Measurements from ENCODE around the gene LILRA1.
A peak's percentile ranks its signal among the peaks of the same experiment; 100 is the strongest.
"Not testable (repeated sequence)": the region's sequence is repeated elsewhere in the genome, so short reads cannot be mapped to it uniquely, and the experiment has no call there.

LILRA1 gene

DNA sequence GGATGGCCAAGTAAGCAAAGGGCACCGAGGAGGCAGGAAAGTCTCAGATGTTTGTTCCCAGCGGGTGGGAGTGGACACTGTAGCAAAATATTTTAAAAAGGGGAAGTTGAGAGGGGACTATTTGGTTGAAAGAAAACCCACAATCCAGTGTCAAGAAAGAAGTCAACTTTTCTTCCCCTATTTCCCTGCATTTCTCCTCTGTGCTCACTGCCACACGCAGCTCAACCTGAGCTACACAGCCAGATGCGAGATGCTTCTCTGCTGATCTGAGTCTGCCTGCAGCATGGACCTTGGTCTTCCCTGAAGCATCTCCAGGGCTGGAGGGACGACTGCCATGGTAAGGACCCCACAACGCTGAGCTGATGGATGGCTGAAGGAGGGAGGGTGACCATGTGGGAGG lies at the start of gene LILRA1:
Gene LILRA1 (plus strand): TSS at position 188 of the 400 bp plus-strand sequence. CDS start 613 bp downstream, outside the sequence.
- DNase-seq (ENCODE audit: low spot score) = not testable (repeated sequence)

DNA sequence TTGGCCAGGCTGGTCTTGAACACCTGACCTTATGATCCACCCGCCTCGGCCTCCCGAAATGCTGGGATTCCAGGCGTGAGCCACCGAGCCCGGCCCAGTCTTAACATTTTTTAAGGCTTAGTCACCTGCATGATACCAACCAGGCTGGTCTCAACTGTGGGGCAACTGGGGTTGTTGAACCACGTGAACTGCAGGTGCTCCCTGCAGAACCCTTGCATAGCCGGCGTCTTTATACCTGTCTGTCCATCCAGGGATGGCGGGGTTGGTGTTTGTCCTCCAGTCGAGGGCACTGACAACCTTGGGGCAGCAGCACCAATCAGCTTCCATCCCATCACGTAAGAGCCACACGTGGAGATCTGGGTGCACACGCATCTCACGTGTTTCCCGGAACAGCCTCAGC lies 44.6 kb upstream of the LILRA1 start:
- no peak for DNase-seq (ENCODE audit: low spot score)

- DNase-seq (ENCODE audit: low spot score) = no peak
These were observed 44.2 kb upstream of the LILRA1 start for GRCh38 chr19:54549224-54549623.

DNA sequence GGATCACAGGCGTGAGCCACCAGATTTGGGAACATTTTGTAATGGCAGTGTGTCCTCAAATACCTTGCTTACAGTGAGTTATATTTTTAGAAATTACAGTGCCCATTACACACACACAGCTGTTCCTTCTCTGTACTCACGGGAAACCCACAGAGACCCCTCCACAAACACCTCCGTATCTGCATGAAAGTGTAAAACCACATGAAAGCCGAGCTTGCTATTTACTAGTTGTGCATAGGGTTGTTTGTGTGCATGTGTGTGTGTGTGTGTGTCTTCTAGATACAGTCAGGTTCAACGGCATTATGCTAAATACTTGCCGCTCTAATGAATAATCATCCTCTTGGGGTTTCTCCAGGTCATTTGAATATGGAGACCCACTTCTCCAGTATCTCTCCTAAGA lies 42.1 kb upstream of the LILRA1 start:
- no peak for DNase-seq (ENCODE audit: low spot score)

GRCh38 chr19:54551950-54552912 lies 41.2 kb upstream of the LILRA1 start:
- no peak for DNase-seq (ENCODE audit: low spot score)

- DNase-seq (ENCODE audit: low spot score) = no peak
These were observed 40.5 kb upstream of the LILRA1 start for GRCh38 chr19:54552913-54553310.

DNA sequence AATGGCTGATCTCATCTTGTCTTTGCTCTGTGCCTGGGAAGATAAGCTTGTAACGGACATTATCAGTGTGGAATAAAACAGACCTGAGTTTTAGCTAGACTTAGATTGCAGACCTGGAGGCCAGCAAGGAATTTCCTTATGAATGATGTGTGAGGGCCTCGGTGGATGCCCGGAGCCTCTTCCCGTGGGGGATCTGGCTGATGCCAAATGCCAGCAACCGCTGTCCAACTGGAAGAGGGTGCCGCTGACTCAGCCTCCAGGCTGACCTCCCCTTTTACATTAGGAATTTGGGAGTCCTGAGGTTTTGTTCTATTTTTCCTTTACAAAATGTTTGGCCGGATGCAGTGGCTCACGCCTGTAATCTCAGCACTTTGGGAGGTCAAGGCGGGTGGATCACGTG lies 39.4 kb upstream of the LILRA1 start:
- DNase-seq (ENCODE audit: low spot score) = no peak

- no peak for DNase-seq (ENCODE audit: low spot score)
These were observed 38.5 kb upstream of the LILRA1 start for GRCh38 chr19:54554896-54555295.

GRCh38 chr19:54556194-54556593 lies 37.2 kb upstream of the LILRA1 start:
- DNase-seq (ENCODE audit: low spot score) = no peak

DNA sequence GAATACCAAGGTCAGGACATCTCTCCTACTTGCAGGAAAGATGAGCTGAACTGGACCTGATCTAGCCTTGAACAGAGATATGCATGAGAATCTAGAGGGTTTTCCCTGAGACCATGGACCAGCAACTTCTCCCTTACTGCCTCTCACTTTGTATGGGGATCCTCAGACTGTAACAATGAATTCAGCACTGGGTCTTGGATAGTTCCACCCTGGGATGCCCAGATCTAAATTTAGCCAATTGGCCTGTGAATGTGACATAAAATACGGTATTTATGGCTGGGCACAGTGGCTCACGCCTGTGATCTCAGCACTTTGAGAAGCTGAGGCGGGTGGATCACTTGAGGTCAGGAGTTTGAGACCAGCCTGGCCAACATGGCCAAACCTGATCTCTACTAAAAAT lies 35.1 kb upstream of the LILRA1 start:
- peak; percentile 46 for DNase-seq (ENCODE audit: low spot score)

- peak; percentile 35 for DNase-seq (ENCODE audit: low spot score)
These were observed 32.5 kb upstream of the LILRA1 start for GRCh38 chr19:54560881-54561385.

DNA sequence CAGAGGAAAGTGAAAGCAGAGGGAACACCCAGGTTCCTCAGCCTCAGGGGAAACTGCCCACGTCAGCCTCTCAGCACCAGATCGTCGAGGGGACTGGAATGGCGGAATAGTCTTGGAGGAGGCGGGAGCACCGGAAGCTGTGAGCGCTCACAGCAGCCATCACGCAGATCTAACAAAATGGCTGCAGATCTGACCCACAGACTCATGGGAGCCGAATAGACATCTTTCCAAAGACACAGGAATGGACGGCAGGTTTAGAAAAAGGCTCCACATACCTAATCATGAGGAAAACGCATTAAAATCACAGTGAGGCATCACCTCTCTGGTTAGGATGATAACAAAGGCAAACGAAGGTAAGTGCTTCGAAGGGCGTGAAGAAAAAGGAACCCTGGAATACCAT lies 31.6 kb upstream of the LILRA1 start:
- no peak for DNase-seq (ENCODE audit: low spot score)

- DNase-seq (ENCODE audit: low spot score) = not testable (repeated sequence)
These were observed 30.2 kb upstream of the LILRA1 start for GRCh38 chr19:54563206-54563605.

- no peak for DNase-seq (ENCODE audit: low spot score)
These were observed 23.1 kb upstream of the LILRA1 start for GRCh38 chr19:54570316-54570715.

DNA sequence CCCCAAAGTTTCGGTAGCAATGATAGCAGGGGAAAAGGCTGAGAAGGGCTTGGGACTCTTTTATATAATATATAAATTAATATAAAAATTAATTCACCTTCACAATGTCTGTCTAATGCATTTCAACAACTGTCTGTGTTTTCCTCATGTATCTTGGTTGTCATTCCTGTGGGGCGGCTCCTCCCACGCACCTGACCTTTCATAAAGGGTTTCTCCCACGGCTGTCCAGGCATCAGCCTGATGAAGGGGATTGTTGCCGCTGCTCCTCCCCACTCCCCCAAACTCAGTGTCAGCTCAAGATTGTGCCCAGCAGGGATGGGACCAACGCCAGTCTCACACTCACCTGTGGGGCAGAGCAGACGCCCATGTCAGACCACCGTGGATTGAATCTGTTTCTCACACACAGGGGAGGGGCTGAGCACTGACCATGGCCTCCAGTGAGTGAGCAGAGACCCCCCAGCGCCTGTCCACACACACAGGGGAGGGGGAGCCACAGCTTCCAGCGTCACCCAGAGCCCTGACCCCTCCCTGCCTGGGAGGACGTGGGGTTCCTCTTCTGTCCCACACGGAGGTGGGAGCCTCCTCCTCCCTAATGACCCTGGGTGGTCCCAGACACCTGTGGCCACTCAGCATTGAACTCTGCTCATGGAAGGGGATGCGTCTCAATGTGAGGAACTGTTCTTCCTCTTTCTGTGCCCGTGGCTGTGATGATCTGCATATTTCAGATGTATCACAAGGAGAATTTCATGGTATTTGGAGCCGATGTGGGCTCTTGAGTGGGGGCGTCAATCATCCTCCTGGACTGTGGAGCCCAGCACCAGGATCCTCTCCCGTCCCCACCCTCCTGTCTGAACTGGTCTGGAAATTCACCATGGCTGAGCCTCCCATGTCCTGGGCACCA lies 21.5 kb upstream of the LILRA1 start:
- DNase-seq (ENCODE audit: low spot score) = not testable (repeated sequence)

GRCh38 chr19:54572696-54573311 lies 20.6 kb upstream of the LILRA1 start:
- no peak for DNase-seq (ENCODE audit: low spot score)

GRCh38 chr19:54573330-54573872 lies 20.0 kb upstream of the LILRA1 start, which contains the start of gene LILRA2:
Gene LILRA2, plus strand, starts transcription at chr19:54573790. Its CDS starts 89 bp downstream, at chr19:54573879.
- no peak for DNase-seq (ENCODE audit: low spot score)

DNA sequence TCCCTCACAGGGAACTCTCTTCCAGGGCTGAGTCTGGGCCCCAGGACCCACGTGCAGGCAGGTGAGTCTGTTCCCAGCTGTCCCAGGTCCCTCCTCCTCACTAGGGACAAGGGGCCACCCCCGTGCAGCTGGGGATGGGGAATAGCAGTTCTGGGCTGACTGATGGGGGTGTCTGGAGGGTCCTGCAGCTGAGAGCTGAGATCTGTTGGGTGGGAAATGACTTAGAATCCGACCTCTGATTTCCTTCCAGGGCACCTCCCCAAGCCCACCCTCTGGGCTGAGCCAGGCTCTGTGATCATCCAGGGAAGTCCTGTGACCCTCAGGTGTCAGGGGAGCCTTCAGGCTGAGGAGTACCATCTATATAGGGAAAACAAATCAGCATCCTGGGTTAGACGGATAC lies 19.4 kb upstream of the LILRA1 start:
- DNase-seq (ENCODE audit: low spot score) = no peak

GRCh38 chr19:54574527-54575056 lies 18.8 kb upstream of the LILRA1 start:
- DNase-seq (ENCODE audit: low spot score) = no peak

DNA sequence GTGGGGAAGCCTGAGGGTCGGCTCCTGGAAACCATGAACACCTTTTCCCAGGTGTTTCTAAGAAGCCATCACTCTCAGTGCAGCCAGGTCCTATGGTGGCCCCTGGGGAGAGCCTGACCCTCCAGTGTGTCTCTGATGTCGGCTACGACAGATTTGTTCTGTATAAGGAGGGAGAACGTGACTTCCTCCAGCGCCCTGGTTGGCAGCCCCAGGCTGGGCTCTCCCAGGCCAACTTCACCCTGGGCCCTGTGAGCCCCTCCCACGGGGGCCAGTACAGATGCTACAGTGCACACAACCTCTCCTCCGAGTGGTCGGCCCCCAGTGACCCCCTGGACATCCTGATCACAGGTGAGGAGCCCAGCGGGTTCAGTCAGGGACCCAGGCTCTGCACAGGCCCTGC lies 18.2 kb upstream of the LILRA1 start:
- DNase-seq (ENCODE audit: low spot score) = not testable (repeated sequence)

DNA sequence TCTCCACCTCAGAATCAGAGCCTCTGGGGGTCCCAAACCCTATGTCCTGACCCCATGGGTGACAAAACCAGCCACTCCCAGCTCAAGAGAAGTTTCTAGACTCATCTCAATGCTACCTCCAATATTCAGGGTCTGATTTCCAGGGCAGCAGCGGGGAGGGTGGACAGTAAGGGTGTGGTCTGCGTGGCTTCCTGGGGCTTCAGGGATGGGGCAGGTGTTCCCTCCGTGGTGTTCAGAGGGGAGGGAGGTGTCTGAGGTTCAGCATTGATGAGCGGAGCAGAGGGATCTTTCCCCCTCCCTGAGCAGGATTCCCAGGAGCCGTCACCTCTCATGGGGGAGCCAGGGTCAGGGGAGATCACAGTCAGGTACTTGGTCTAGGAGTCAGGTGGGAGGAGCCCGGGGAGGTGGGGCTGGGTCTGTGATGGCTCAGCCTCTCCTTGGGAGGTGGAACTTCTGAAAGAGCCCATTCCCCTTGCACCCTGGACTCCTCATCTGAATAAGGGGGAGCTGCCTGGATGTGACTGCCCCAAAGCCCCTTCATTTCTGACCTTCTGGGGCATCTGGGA lies 16.9 kb upstream of the LILRA1 start:
- no peak for DNase-seq (ENCODE audit: low spot score)
